MCF 10A (cell line): ENCODE measurements around the gene ZNF132. TPM values are rescaled to one million over a fixed set of nuclear protein-coding genes. Genes with fewer than 3 reads are reported as not detected.
A peak's percentile ranks its signal among the peaks of the same experiment; 100 is the strongest.
"Not testable (repeated sequence)": the region's sequence is repeated elsewhere in the genome, so short reads cannot be mapped to it uniquely, and the experiment has no call there.

ENCODE experiments used
- BruUV-seq: library from RNA; stranded (reverse); fragments of 400-500 nt; replicated peaks from 2 replicates; lab custom pipeline; 2021; lab: Mats Ljungman, UMichigan
- CTCF ChIA-PET: fragments of 300-600 bp; sonication (Branson Sonifier 250); formaldehyde crosslinking; extraction: SDS; loops from one replicate; lab custom pipeline; 2021; ENCODE audit warnings: antibody characterized with exemption, inconsistent platforms; lab: Yijun Ruan, JAX
- POLR2A ChIA-PET: fragments of 300-600, 350-650 bp; sonication (Branson Sonifier 250); formaldehyde crosslinking; extraction: SDS; loops from one replicate; lab custom pipeline; 2020; ENCODE audit warnings: antibody characterized with exemption, inconsistent platforms; lab: Yijun Ruan, JAX
- DNase-seq: peaks from one replicate; pipeline ENCODE4 v3.0.0-alpha.2; 2018; ENCODE audit not compliant: unreplicated experiment
- H3K27ac Mint-ChIP-seq: one replicate; pipeline ENCODE4 v1.8.0; 2022; ENCODE audit warnings: mild to moderate bottlenecking, low read depth, mixed read lengths; ENCODE audit not compliant: unreplicated experiment
- H3K27me3 Mint-ChIP-seq: one replicate; pipeline ENCODE4 v1.8.0; 2022; ENCODE audit warnings: mixed read lengths; ENCODE audit not compliant: insufficient read depth, unreplicated experiment
- H3K36me3 Mint-ChIP-seq: one replicate; pipeline ENCODE4 v1.8.0; 2022; ENCODE audit warnings: mild to moderate bottlenecking, moderate library complexity, mixed read lengths; ENCODE audit not compliant: insufficient read depth, unreplicated experiment
- H3K4me1 Mint-ChIP-seq: one replicate; pipeline ENCODE4 v1.8.0; 2022; ENCODE audit warnings: mixed read lengths; ENCODE audit not compliant: insufficient read depth, unreplicated experiment
- H3K4me3 Mint-ChIP-seq: one replicate; pipeline ENCODE4 v1.8.0; 2022; ENCODE audit warnings: mild to moderate bottlenecking, moderate library complexity, mixed read lengths; ENCODE audit not compliant: unreplicated experiment
- H3K9me3 Mint-ChIP-seq: one replicate; pipeline ENCODE4 v1.8.0; 2022; ENCODE audit warnings: mixed read lengths; ENCODE audit not compliant: unreplicated experiment
- intact Hi-C: fragments of 100-400 bp; cut with micrococcal nuclease; formaldehyde crosslinking; loops from 2 replicates; pipeline ENCODE4 v1.14.1; 2022
- total RNA-seq: library from RNA; stranded (reverse); gene quantifications from 2 replicates; pipeline ENCODE4 v1.2.3, GENCODE V29; 2022
- TF ChIP-seq, protein P1 (sequence below): fragments of 200-600 bp; IDR thresholded peaks from one replicate; pipeline ENCODE4 v1.8.0; 2022; ENCODE audit warnings: antibody characterized with exemption, mild to moderate bottlenecking; ENCODE audit not compliant: unreplicated experiment

ZNF132 gene
- total RNA-seq, 1 experiment from 2014 or later = not detected

DNA sequence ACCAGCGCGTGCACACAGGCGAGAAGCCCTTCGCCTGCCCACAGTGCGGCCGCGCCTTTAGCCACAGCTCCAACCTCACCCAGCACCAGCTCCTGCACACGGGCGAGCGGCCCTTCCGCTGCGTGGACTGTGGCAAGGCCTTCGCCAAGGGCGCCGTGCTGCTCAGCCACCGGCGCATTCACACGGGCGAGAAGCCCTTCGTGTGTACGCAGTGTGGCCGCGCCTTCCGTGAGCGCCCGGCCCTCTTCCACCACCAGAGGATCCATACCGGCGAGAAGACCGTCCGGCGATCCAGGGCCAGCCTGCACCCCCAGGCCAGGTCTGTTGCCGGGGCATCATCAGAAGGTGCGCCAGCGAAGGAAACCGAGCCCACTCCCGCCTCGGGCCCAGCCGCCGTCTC, 31.8 kb upstream of the ZNF132 start:
- TF ChIP-seq, protein P1, sequence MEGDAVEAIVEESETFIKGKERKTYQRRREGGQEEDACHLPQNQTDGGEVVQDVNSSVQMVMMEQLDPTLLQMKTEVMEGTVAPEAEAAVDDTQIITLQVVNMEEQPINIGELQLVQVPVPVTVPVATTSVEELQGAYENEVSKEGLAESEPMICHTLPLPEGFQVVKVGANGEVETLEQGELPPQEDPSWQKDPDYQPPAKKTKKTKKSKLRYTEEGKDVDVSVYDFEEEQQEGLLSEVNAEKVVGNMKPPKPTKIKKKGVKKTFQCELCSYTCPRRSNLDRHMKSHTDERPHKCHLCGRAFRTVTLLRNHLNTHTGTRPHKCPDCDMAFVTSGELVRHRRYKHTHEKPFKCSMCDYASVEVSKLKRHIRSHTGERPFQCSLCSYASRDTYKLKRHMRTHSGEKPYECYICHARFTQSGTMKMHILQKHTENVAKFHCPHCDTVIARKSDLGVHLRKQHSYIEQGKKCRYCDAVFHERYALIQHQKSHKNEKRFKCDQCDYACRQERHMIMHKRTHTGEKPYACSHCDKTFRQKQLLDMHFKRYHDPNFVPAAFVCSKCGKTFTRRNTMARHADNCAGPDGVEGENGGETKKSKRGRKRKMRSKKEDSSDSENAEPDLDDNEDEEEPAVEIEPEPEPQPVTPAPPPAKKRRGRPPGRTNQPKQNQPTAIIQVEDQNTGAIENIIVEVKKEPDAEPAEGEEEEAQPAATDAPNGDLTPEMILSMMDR = no peak
- peaks cover 55% of the 10 kb centered on the region for H3K36me3 Mint-ChIP-seq
- POLR2A ChIA-PET = interaction anchor here (2.5 kb wide), 1 partner anchor 48 kb away, joined by 9 read pairs; the partner anchor contains the start of gene ZBTB45
- H3K9me3 Mint-ChIP-seq = no peaks in the 10 kb centered on the region
- CTCF ChIA-PET = interaction anchor here (1.3 kb wide), 1 partner anchor 9 kb away, joined by 5 read pairs; no protein-coding TSS in a partner anchor
- no peak overlapping the region for H3K4me3 Mint-ChIP-seq
- BruUV-seq = no TSS peak
- intact Hi-C loops = no loop called here
- no peaks in the 10 kb centered on the region for H3K27me3 Mint-ChIP-seq
- DNase-seq = no peak
- peaks cover 15% of the 10 kb centered on the region for H3K4me1 Mint-ChIP-seq
- H3K27ac Mint-ChIP-seq = no peak overlapping the region

GRCh38 chr19:58470837-58471543, 31.0 kb upstream of the ZNF132 start:
- H3K4me3 Mint-ChIP-seq, intact Hi-C loops, BruUV-seq, DNase-seq, H3K9me3 Mint-ChIP-seq, H3K27me3 Mint-ChIP-seq, H3K27ac Mint-ChIP-seq, POLR2A ChIA-PET: not testable (repeated sequence)
- peaks cover 13% of the 10 kb centered on the region for H3K4me1 Mint-ChIP-seq
- peaks cover 52% of the 10 kb centered on the region for H3K36me3 Mint-ChIP-seq
- CTCF ChIA-PET = interaction anchor here (0.7 kb wide), 1 partner anchor 34 kb away, joined by 3 read pairs; no protein-coding TSS in a partner anchor

GRCh38 chr19:58469241-58470013, 29.5 kb upstream of the ZNF132 start:
- POLR2A ChIA-PET = interaction anchor here (0.8 to 1.2 kb wide), 2 partner anchors 9 to 18 kb away, joined by 3 read pairs; partner anchors contain the start of gene ZNF324B
- intact Hi-C loops = loop anchor here (5.0 kb wide), 1 partner anchor 142 kb away; the partner anchor contains the start of gene ZSCAN22
- CTCF ChIA-PET = interaction anchor here (0.6 to 0.9 kb wide), 3 partner anchors 9 to 799 kb away, joined by 4 to 5 read pairs (median 5); no protein-coding TSS in a partner anchor
- no peaks in the 10 kb centered on the region for H3K9me3 Mint-ChIP-seq
- TF ChIP-seq, protein P1 = no peak
- no peak for DNase-seq
- peaks cover 13% of the 10 kb centered on the region for H3K4me1 Mint-ChIP-seq
- BruUV-seq = no TSS peak
- H3K4me3 Mint-ChIP-seq = no peak overlapping the region
- H3K27ac Mint-ChIP-seq = no peak overlapping the region
- no peaks in the 10 kb centered on the region for H3K27me3 Mint-ChIP-seq
- peaks cover 42% of the 10 kb centered on the region for H3K36me3 Mint-ChIP-seq

DNA sequence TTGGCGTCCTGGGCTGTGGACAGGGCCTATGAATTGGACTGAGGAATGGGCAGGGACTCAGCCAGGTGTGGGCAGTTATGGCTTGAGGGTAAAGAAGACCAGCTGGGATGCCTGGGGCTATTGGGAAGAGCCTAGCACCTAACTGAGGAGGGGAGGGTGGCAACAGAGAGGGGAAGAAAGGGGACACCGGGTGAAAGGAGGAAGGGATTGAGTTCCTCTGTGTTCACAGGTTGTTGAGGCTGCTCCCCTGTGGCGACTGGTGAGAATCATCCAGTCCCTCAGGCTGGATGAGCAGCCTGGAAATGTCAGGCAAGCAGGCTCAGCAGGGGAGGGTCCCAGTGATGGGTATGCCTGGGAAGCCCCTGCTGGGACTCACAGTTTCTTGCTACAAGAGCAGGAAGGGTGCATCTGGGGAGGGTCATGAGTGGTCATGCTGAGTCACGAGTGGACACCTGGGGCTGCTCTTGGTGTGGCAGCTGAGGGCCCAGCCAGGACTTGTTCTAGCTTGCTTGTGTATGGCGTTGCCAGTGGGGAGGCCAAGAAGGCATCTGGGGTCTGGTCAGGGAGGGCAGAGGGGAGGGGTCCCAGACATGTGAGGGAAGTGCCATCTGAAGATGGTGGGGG, 28.4 kb upstream of the ZNF132 start:
- H3K4me1 Mint-ChIP-seq = peaks cover 13% of the 10 kb centered on the region
- DNase-seq = no peak
- H3K4me3 Mint-ChIP-seq = peak overlapping the region; percentile 82
- CTCF ChIA-PET = interaction anchor here (0.7 to 1.0 kb wide), 2 partner anchors 8 to 80 kb away, joined by 5 to 6 read pairs; no protein-coding TSS in a partner anchor
- peaks cover 34% of the 10 kb centered on the region for H3K36me3 Mint-ChIP-seq
- TF ChIP-seq, protein P1 = no peak
- H3K27me3 Mint-ChIP-seq = no peaks in the 10 kb centered on the region
- intact Hi-C loops = loop anchor here (5.0 kb wide), 1 partner anchor 141 kb away; the partner anchor contains the start of gene ZSCAN22
- POLR2A ChIA-PET = interaction anchor here (0.8 to 1.2 kb wide), 2 partner anchors 8 to 285 kb away, joined by 3 read pairs; partner anchors contain the start of gene ZNF274
- no peaks in the 10 kb centered on the region for H3K9me3 Mint-ChIP-seq
- BruUV-seq = no TSS peak
- H3K27ac Mint-ChIP-seq = peak overlapping the region; percentile 54
